HG02588 (cell line): ENCODE measurements around the gene EVI5.

ENCODE experiments used
- ATAC-seq: cut with Tn5 transposase; IDR thresholded peaks from one replicate; pipeline ENCODE4 v1.9.1; 2021; ENCODE audit warnings: mild to moderate bottlenecking, moderate library complexity; ENCODE audit not compliant: unreplicated experiment

EVI5 gene

GRCh38 chr1:92784639-92785500 is at the start of gene EVI5:
EVI5 (minus strand) TSS chr1:92785108; CDS start chr1:92736546, 48,562 bp downstream.
- peak; percentile 96 for ATAC-seq

GRCh38 chr1:92834617-92835016 is 49.7 kb upstream of the EVI5 start:
- ATAC-seq, result no peak

GRCh38 chr1:92833840-92834239 is 48.9 kb upstream of the EVI5 start:
- no peak for ATAC-seq

- ATAC-seq, result peak; percentile 0
Measured at GRCh38 chr1:92832537-92833114, 47.7 kb upstream of the EVI5 start.

- peak; percentile 94 for ATAC-seq
Measured at GRCh38 chr1:92831762-92832536, 47.0 kb upstream of the EVI5 start, which contains the start of gene RPL5. RPL5 (plus strand) TSS chr1:92832040; CDS start chr1:92832115, 75 bp downstream.

- ATAC-seq, result no peak
Measured at GRCh38 chr1:92831368-92831761, 46.5 kb upstream of the EVI5 start.

GRCh38 chr1:92826792-92827191 is 41.9 kb upstream of the EVI5 start:
- ATAC-seq, result no peak

- ATAC-seq, result no peak
Measured at GRCh38 chr1:92822879-92823278, 38.0 kb upstream of the EVI5 start.

GRCh38 chr1:92820551-92820950 is 35.6 kb upstream of the EVI5 start:
- no peak for ATAC-seq

GRCh38 chr1:92820024-92820423 is 35.1 kb upstream of the EVI5 start:
- ATAC-seq, result no peak

- no peak for ATAC-seq
Measured at GRCh38 chr1:92817986-92818764, 33.3 kb upstream of the EVI5 start.

- no peak for ATAC-seq
Measured at GRCh38 chr1:92817137-92817697, 32.3 kb upstream of the EVI5 start.

- no peak for ATAC-seq
Measured at GRCh38 chr1:92816732-92817131, 31.8 kb upstream of the EVI5 start.

GRCh38 chr1:92808381-92808780 is 23.5 kb upstream of the EVI5 start:
- ATAC-seq, result no peak

GRCh38 chr1:92805216-92805615 is 20.3 kb upstream of the EVI5 start:
- ATAC-seq, result no peak

GRCh38 chr1:92804721-92805201 is 19.9 kb upstream of the EVI5 start:
- no peak for ATAC-seq

GRCh38 chr1:92803140-92803887 is 18.4 kb upstream of the EVI5 start:
- ATAC-seq, result no peak

GRCh38 chr1:92797961-92798360 is 13.1 kb upstream of the EVI5 start:
- no peak for ATAC-seq

GRCh38 chr1:92797297-92797696 is 12.4 kb upstream of the EVI5 start:
- ATAC-seq, result no peak

- no peak for ATAC-seq
Measured at GRCh38 chr1:92795166-92795565, 10.3 kb upstream of the EVI5 start.
